ENCODE measurements around the gene DCAF10.

GRCh38 chr9:37811906-37812476 is 11.4 kb downstream of the DCAF10 start:
- TF ChIP-seq GABPA (IDR thresholded peaks at IDR 0.05 in 1 of 2, conservative IDR thresholded peaks at IDR 0.05 in 1 of 2) (no peak), CTCF (IDR thresholded peaks at IDR 0.05; ENCODE audit: low read depth, low read length, missing input control) (no peak), REST (IDR thresholded peaks at IDR 0.05) (no peak)

All from liver (tissue), 3 donors.